D721Med (cell line): ENCODE results near the gene ZCCHC8.
"Not testable (repeated sequence)": the region's sequence is repeated elsewhere in the genome, so short reads cannot be mapped to it uniquely, and the experiment has no call there.

Source experiments
- DNase-seq: peaks from one replicate; pipeline ENCODE4 v3.0.0; 2011; ENCODE audit warnings: low spot score; ENCODE audit not compliant: insufficient read length
- FAIRE-seq: peaks from 2 replicates; lab custom pipeline; 2011; peaks lifted over from hg19 to GRCh38; lab: Jason Lieb, UNC
- CTCF ChIP-seq: IDR thresholded peaks from 2 replicates; pipeline ENCODE4 v1.5.1; 2012; ENCODE audit warnings: mild to moderate bottlenecking, control low read depth; ENCODE audit not compliant: insufficient read depth; ENCODE audit errors: missing control alignments

Gene ZCCHC8

DNA sequence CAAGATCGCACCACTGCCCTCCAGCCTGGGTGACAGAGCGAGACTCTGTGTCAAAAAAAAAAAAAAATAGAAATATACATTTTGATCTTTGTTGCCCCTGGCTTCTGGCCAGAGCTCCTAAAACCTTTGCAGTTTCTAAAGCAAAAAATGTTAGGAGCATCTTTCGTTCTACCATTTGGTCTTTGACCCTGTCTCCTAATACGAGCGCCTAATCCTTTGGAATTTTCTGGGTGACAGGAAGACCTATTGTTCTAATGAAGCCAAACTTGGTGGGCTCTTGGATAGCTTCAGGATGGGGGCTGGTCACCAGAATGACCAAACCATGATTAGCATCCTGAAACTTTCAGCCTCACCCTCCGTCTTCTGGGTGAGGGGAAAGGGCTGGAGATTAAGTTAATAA lies 46.0 kb downstream of the ZCCHC8 start:
- FAIRE-seq (no peak), DNase-seq (no peak)
- no peak for TF ChIP-seq CTCF

- no peak for TF ChIP-seq CTCF
- no peak for FAIRE-seq
- no peak for DNase-seq
These were observed 46.4 kb downstream of the ZCCHC8 start for GRCh38 chr12:122454250-122454721.

GRCh38 chr12:122452701-122453285 lies 47.9 kb downstream of the ZCCHC8 start:
- DNase-seq = no peak
- FAIRE-seq = no peak
- no peak for TF ChIP-seq CTCF

GRCh38 chr12:122449317-122449716 lies 51.4 kb downstream of the ZCCHC8 start:
- no peak for DNase-seq
- TF ChIP-seq CTCF = no peak
- FAIRE-seq = no peak

GRCh38 chr12:122447825-122448224 lies 52.9 kb downstream of the ZCCHC8 start:
- not testable (repeated sequence) for FAIRE-seq, DNase-seq

DNA sequence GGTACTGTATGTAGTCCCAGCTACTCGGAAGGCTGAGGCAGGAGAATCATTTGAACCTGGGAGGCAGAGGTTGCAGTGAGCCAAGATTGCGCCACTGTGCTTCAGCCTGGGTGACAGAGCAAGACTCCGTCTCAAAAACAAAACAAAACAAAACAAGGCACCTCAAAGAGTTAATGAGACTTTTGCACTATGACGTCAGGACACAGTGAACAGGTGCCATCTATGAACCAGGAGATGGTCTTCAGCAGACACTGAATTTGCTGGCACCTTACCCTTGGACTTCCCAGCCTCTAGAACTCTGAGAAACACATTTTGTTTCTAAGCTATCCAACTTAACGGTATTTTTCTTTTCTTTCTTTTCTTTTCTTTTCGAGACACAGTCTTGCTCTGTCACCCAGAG lies 54.3 kb downstream of the ZCCHC8 start:
- FAIRE-seq, DNase-seq: not testable (repeated sequence)

DNA sequence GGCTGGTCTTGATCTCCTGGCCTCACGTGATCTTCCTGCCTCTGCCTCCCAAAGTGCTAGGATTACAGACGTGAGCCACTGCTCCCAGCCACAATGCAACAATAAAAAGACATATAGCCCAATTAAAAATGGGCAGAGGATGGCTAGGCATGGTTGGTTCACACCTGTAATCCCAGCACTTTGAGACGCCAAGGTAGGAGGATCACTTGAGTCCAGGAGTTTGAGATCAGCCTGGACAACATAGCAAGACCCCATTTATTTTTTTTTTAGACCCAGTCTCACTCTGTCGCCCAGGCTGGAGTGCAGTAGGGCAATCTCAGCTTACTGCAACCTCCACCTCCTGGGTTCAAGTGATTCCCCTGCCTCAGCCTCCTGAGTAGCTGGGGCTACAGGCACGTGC lies 56.7 kb downstream of the ZCCHC8 start:
- not testable (repeated sequence) for FAIRE-seq, DNase-seq

DNA sequence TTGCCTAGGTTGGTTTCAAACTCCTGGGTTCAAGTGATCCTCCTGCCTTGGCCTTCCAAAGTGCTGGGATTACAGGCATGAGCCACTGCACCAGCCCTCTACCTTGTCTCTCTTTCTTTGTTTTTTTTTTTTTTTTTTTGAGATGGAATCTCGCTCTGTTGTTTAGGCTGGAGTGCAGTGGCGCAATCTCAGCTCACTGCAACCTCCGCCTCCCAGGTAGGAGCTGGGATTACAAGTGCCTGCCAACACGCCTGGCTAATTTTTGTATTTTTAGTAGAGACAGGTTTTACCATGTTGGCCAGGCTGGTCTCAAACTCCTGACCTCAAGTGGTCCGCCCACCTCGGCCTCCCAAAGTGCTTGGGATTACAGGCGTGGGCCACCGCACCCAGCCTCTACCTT lies 61.9 kb downstream of the ZCCHC8 start:
- not testable (repeated sequence) for DNase-seq, FAIRE-seq

GRCh38 chr12:122437656-122438121 lies 63.0 kb downstream of the ZCCHC8 start:
- no peak for FAIRE-seq
- DNase-seq = no peak

More at GRCh38 chr12:122437656-122438121, 63.0 kb downstream of the ZCCHC8 start:
- TF ChIP-seq CTCF = no peak
